C1 segment of cervical spinal cord (tissue), 14 donors: ENCODE data around the gene TENT4A.
"Not testable (repeated sequence)": the region's sequence is repeated elsewhere in the genome, so short reads cannot be mapped to it uniquely, and the experiment has no call there.

Source experiments
- DNase-seq, 14 donors: peaks; one replicate each; lab custom pipeline; 2025; lab: John Stamatoyannopoulos, UW

The TENT4A gene

DNA sequence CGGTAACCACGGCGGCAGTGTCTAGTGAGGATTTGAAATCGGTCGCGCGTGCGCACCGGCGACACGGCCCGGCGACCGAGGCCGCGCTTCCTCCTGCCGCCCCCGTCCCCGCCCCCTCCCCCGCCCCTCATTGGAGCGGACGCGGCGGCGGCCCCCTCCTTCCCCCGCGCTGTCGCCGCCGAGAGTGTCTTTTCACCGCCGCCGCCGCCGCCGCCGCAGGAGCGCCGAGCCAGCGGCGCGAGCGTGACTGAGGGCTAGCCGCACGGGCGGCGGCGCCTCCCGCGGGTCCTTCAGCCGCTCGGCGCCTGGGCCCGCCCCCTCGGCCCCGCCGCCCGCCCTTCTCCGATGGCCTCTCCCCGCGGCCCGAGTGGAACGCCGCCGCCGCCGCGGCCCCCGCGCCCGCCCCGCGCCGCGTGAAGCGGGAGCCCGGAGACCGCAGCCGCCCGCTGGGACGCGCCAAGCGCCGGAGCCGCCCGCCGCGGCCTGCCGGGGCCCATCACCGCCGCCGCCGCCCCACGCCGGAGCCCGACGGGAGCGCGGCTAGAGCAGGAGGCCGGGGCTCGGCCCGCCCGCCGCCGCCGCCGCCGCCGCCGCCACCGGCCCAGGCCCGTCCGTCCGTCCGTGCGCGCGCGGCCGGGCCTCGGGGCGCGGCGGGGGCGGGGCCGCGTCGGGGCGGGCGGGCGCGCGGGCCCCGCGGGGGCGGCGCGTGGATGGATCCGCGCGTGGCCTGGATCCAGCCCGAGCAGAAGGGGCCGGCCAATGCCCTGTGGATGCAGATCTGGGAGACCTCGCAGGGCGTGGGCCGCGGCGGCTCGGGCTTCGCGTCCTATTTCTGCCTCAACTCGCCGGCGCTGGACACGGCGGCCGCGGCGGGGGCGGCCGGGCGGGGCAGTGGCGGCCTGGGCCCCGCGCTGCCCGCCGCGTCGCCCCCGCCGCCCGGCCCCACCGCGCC is at the start of gene TENT4A:
TENT4A (plus strand) TSS at position 159 of the 952 bp plus-strand sequence; CDS start at position 711, 552 bp downstream.
- DNase-seq, result peak in 3 of 14 donors; percentile 34 to 73 (median 34)

- no peak for DNase-seq
Observed at GRCh38 chr5:6666762-6667161, 46.5 kb upstream of the TENT4A start.

- no peak for DNase-seq
Observed at GRCh38 chr5:6667648-6668047, 45.6 kb upstream of the TENT4A start.

- DNase-seq, result not testable (repeated sequence)
Observed at GRCh38 chr5:6668717-6669116, 44.5 kb upstream of the TENT4A start.

DNA sequence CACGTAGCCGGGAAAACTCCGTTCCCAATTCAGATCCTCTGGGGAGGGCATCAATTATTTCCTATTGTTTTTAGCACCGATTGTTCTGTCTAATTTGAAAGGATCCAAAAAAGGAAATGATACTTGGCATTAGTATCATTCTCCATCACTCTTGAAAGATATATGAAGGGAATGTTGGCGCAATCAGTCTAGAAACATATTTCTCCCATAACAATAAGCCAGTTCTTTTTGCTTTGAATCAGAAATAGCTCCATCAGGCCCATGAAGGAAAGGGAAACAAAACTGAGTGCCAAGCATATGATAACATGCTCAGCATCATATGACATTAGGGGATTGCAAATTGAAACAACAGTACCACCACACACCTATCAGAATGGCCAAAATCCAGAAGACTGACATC is 40.2 kb upstream of the TENT4A start:
- DNase-seq, result no peak

DNA sequence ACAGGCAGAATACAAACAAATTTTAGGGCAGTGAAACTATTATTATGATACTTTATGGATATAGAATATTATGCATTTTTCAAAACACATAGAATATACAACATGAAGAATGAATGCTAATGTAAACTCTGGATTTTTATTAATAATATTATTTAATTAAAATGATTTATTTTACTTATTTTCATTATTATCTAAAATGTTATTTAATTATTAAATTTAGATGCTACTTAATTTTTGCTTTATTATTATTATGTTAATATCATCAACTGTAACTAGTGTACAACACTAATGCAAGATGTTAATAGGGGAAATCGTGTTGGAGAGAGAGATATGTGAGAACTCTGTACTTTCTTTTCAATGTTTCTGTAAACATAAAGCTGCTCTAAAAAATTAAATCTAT is 39.3 kb upstream of the TENT4A start:
- no peak for DNase-seq

DNA sequence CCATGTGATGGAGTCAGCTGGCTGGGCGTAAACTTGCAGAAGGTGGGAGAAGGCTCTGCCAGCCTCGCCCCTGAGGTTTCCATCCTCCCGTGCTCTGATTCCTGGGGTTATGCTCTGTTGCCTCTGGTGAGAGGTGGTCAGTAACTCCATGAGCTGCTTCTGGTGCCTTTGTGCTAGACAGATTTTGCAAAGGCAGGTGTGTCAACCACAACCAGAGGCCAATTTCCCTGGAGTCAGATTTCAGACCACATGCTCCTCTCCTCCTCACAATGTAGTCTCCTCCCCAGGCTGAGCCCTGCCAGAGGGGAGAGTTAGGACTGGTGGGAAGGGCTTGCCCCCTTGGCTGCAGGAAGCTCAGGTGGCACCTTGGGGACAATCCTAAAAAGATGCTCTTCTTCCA is 38.8 kb upstream of the TENT4A start:
- no peak for DNase-seq

DNA sequence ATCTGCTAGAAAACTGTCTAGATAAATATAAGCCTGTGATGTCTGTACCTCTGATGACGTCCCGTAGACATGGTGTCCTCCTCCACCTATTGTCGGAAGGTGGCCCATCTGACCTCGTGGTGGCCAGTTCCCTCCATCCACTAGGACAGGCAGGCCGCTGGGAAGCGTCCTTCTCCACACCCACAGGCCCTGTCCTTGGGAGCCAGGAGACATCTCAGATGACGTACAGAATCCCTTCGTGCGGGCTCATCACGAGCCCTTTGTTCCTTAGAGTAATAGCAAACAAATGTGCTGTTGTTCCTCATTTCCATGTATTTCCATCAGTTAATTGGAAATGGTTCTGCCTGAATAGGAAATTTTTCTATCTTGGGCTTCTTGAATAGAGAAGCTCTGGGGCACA is 38.3 kb upstream of the TENT4A start:
- DNase-seq, result no peak

DNA sequence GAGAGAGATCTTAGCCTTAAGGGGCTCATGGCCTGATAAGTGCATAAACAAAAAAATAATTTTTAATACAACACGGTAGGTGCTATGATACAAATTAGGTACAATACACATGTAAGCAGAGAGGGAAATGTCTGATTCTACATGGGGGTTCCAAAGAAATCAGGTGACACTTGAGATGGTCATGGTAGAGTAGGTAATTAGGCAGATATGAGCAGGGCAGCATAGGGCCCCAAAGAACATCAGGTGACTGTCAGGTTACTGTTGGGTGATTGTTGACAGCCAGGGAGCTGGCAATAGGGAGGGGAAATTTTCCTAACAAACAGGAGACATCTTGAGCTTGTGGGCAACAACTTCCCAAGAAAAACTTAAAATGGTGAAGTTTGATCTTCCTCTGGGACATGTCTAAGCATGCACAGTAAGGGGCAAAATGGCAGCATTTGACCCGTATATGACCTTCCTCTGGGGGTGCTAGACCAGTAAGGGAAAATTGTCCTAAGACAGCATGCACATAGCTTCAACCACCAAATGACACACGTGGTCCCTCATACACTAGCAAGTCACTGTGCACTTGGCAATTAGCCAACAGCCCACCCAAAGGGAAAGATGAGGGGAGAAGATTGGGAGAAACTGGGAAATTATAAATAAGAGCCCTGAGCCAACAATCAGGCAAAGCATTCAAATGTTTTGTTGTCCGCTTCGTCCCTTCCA is 37.3 kb upstream of the TENT4A start:
- DNase-seq, result no peak

- DNase-seq, result no peak
Observed at GRCh38 chr5:6676702-6677101, 36.5 kb upstream of the TENT4A start.

DNA sequence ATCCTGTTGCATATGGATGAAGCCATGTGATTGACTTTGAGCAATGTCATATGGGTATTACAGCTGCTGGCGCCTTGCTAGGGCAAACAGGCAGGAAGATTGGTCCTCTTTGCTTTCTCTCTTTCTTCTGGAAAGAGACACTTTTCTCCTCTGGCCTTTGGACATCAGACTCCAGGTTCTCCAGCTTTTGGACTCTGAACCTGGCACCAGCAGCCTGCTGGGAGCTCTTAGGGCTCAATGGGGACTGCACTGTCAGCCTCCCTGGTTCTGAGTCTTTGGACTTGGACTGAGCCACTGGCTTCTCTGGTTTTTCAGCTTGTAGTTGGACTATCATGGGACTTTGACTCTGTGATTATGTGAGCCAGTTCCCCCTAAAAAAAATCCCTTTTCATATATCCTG is 34.8 kb upstream of the TENT4A start:
- DNase-seq, result no peak

GRCh38 chr5:6680922-6681321 is 32.3 kb upstream of the TENT4A start:
- no peak for DNase-seq

DNA sequence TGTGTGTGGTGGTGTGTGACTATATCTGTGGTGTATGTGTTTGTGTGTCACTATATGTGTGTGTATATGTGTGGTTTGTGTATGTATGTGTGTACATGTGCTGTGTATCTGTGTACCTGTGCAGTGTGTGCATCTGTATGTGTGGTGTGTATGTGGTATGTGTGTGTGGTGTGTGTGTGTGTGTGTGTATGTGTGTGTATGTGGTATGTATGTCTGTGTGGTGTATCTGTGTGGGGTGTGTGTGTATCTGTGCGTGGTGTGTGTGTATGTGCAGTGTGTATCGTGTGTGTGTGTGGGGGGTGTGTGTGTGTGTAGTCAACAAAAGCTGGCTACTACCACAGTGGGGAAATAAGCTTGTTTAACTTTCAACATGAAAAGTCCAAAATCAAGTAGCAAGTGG is 31.6 kb upstream of the TENT4A start:
- no peak for DNase-seq

DNA sequence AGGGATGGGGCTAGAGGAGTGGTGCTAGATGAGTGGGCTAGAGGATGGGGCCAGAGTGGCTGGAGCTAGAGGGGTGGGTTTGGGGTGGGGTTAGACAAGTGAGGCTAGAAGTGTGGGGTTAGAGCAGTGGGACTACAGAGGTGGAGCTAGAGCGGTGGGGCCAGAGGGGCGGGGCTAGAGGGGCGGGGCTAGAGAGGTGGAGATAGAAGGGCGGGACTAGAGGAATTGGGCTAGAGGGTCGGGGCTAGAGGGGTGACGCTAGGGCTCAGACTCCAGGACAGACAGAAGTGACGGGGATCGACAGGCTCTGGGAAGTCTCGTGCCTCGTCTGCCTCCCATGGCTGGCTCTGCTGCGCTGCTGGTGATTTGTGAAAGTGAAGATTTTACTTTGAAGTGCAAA is 31.0 kb upstream of the TENT4A start:
- no peak for DNase-seq

- peak in 1 of 14 donors; percentile 89 for DNase-seq
Observed at GRCh38 chr5:6683241-6683640, 30.0 kb upstream of the TENT4A start.

- DNase-seq, result no peak
Observed at GRCh38 chr5:6684075-6684474, 29.2 kb upstream of the TENT4A start.

DNA sequence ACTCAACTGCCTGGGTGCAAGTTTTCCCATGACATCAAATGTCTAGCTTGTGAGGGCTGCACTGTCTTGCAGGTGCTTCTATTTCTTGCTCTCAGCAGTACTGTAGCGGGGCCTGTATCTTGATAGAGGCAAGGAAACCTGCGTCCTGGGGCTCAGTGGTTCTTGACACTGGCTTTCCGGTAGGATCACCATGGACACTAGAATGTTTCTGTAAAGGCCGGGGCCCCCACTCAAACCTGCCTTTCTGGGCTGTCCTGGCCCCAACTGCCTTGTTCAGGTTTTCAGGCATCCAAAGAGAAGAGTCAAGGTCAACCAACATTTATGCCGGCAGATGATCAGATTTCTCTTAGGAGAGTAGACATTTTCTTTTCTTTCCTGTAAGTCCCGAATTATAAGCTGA is 26.7 kb upstream of the TENT4A start:
- DNase-seq, result no peak

DNA sequence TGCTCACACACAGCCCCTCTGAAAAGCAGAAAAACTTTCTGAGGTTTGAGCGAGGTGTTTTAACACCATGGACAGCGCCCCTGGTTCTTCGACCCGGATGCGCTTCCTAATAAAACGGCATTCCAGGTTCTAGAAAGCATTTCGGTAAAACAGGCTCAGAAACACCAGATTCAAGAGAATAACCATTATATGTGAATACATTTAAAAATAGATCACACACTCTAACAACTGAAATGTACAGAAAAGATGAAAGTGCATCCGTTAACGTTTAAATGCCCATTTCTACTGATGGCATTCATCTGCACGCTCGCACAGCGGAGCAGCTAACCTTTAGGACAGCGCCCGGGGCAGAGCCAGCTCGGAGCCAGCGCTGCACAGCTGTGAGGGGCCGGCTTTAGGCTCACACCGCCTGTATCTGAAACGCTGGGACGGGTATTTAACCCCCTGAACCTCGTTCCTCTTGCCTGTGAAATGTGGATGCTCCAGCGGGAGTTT is 26.3 kb upstream of the TENT4A start:
- DNase-seq, result peak in 1 of 14 donors; percentile 3

DNA sequence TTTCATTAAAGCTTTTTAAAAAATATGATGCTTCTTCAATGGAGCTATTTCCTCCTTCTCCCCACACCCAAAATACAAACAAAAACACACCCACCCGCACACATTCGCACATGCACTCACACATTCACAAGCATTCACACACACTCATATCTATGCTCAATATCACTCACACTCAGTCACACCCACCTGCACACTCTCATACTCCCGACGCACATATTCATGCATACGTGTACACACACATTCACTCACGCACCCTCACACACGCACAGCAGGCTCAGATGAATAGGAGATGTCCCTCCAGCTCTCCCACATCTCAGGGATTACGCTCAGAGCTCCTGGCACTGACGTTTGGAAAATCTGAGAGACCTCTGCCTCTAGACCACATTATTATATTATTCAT is 25.7 kb upstream of the TENT4A start:
- no peak for DNase-seq

DNA sequence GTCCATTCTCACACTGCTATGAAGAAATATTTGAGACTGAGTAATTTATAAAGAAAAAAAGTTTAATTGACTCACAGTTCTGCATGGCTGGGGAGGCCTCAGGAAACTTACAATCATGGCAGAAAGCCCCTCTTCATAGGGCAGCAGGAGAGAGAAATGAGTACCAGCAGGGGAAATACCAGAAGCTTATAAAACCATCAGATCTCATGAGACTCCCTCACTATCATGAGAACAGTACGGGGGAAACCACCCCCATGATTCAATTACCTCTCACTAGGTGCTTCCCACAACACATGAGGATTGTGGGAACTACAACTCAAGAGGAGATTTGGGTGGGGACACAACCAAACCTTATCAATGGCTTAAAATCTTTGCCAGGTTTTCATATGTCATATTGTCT is 20.3 kb upstream of the TENT4A start:
- DNase-seq, result no peak

DNA sequence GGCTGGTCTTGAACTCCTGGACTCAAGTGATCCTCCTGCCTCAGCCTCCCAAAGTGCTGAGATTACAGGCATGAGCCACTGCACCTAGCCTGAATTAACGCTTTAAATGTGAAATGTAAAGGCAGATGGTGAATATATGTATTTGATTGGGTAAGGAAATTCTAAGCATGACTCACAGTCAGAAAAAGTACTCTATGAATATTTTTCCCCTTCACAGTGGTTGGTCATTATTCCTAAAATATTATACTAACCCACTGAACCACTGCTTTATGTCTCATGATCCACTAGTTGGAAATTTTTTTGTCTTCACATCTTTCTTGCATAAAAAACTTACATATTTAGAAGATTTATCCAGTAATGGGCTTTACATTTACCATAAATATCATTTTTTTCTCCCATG is 14.5 kb upstream of the TENT4A start:
- no peak for DNase-seq

GRCh38 chr5:6699357-6699756 is 13.9 kb upstream of the TENT4A start:
- DNase-seq, result no peak
